ENCODE results near the gene TEAD4.

Gene TEAD4

GRCh38 chr12:3075315-3075714 lies 116.1 kb downstream of the TEAD4 start:
- Histone ChIP-seq H3K27me3 (replicated peaks; ENCODE audit: control insufficient read depth, insufficient read depth, low read length) (no peaks in the 10 kb centered on the region; the same call in 1 of the 2 replicates), H3K36me3 (ENCODE audit: control insufficient read depth, insufficient read depth, low read length) (no peaks in the 10 kb centered on the region), H3K4me3 (replicated peaks; ENCODE audit: low read depth, low read length) (no peak overlapping the region)
- DNase-seq (ENCODE audit: extremely low read depth, insufficient read length): no peak
- no peak for TF ChIP-seq CTCF (IDR thresholded peaks at IDR 0.05; ENCODE audit: insufficient read depth, low read length, poor library complexity, severe bottlenecking)

- Histone ChIP-seq H3K4me3 (replicated peaks; ENCODE audit: low read depth, low read length) (peak within 1 kb of the TSS; percentile 61), H3K27me3 (replicated peaks; ENCODE audit: control insufficient read depth, insufficient read depth, low read length) (no peaks in the 10 kb centered on the region), H3K36me3 (ENCODE audit: control insufficient read depth, insufficient read depth, low read length) (no peaks in the 10 kb centered on the region)
- TF ChIP-seq CTCF (IDR thresholded peaks at IDR 0.05; ENCODE audit: insufficient read depth, low read length, poor library complexity, severe bottlenecking): no peak
- peak; percentile 26 for DNase-seq (ENCODE audit: extremely low read depth, insufficient read length)
Observed at GRCh38 chr12:3076730-3077571, 117.8 kb downstream of the TEAD4 start, which contains the start of gene TSPAN9. TSPAN9 (plus strand) TSS chr12:3077379; CDS start chr12:3201194, 123,815 bp downstream.

- DNase-seq (ENCODE audit: extremely low read depth, insufficient read length): no peak
- no peaks in the 10 kb centered on the region for H3K27me3 ChIP-seq (replicated peaks; ENCODE audit: control insufficient read depth, insufficient read depth, low read length)
- no peak for TF ChIP-seq CTCF (IDR thresholded peaks at IDR 0.05; ENCODE audit: insufficient read depth, low read length, poor library complexity, severe bottlenecking)
- no peaks in the 10 kb centered on the region for H3K36me3 ChIP-seq (ENCODE audit: control insufficient read depth, insufficient read depth, low read length)
- peak overlapping the region; percentile 49 for H3K4me3 ChIP-seq (replicated peaks; ENCODE audit: low read depth, low read length)
Observed at GRCh38 chr12:3077572-3078081, 118.4 kb downstream of the TEAD4 start.

- Histone ChIP-seq H3K36me3 (ENCODE audit: control insufficient read depth, insufficient read depth, low read length) (no peaks in the 10 kb centered on the region), H3K27me3 (replicated peaks; ENCODE audit: control insufficient read depth, insufficient read depth, low read length) (no peaks in the 10 kb centered on the region), H3K4me3 (replicated peaks; ENCODE audit: low read depth, low read length) (no peak overlapping the region)
- TF ChIP-seq CTCF (IDR thresholded peaks at IDR 0.05; ENCODE audit: insufficient read depth, low read length, poor library complexity, severe bottlenecking): no peak
- no peak for DNase-seq (ENCODE audit: extremely low read depth, insufficient read length)
Observed at GRCh38 chr12:3078086-3078820, 119.1 kb downstream of the TEAD4 start.

GRCh38 chr12:3081091-3081490 lies 121.9 kb downstream of the TEAD4 start:
- no peak for DNase-seq (ENCODE audit: extremely low read depth, insufficient read length)
- Histone ChIP-seq H3K4me3 (replicated peaks; ENCODE audit: low read depth, low read length) (no peak overlapping the region), H3K36me3 (ENCODE audit: control insufficient read depth, insufficient read depth, low read length) (no peaks in the 10 kb centered on the region), H3K27me3 (replicated peaks; ENCODE audit: control insufficient read depth, insufficient read depth, low read length) (no peaks in the 10 kb centered on the region)
- no peak for TF ChIP-seq CTCF (IDR thresholded peaks at IDR 0.05; ENCODE audit: insufficient read depth, low read length, poor library complexity, severe bottlenecking)

Measured in GM06990 (cell line).